22Rv1 (cell line): Measurements from ENCODE around the gene SPOCK1.

Experiments
- H3K27ac ChIP-seq: fragments of 450-650 bp; 2 replicates; pipeline ENCODE4 v1.5.1; 2017
- CTCF ChIP-seq: fragments of 450-650 bp; IDR thresholded peaks from 2 replicates; pipeline ENCODE4 v1.5.1; 2017; ENCODE audit warnings: mild to moderate bottlenecking
- ZFX ChIP-seq: fragments of 450-650 bp; IDR thresholded peaks from 2 replicates; pipeline ENCODE4 v1.6.1; 2017; ENCODE audit warnings: antibody characterized with exemption, borderline replicate concordance

The SPOCK1 gene

GRCh38 chr5:137001026-137001569 lies 498.0 kb downstream of the SPOCK1 start:
- no peak overlapping the region for H3K27ac ChIP-seq
- TF ChIP-seq ZFX (no peak), CTCF (no peak)

- TF ChIP-seq CTCF (no peak), ZFX (no peak)
- no peak overlapping the region for H3K27ac ChIP-seq
Observed at GRCh38 chr5:136999787-137000186, 499.3 kb downstream of the SPOCK1 start.

- no peak for TF ChIP-seq CTCF
- TF ChIP-seq ZFX: no peak
- H3K27ac ChIP-seq: no peak overlapping the region
Observed at GRCh38 chr5:136998854-136999357, 500.2 kb downstream of the SPOCK1 start.

GRCh38 chr5:136994154-136994553 lies 505.0 kb downstream of the SPOCK1 start:
- TF ChIP-seq ZFX (no peak), CTCF (no peak)
- no peak overlapping the region for H3K27ac ChIP-seq

GRCh38 chr5:136992796-136993489 lies 506.2 kb downstream of the SPOCK1 start:
- TF ChIP-seq ZFX (no peak), CTCF (no peak)
- H3K27ac ChIP-seq: no peak overlapping the region

GRCh38 chr5:136985785-136986475 lies 513.2 kb downstream of the SPOCK1 start:
- no peak for TF ChIP-seq ZFX
- no peak for TF ChIP-seq CTCF
- no peak overlapping the region for H3K27ac ChIP-seq
